SIG-M5 treated with dmso at 0.1 percent for 504 hours (cell line): ENCODE results near the gene STK32A.

Source experiments
- DNase-seq: peaks from one replicate; lab custom pipeline; 2025; ENCODE audit not compliant: unreplicated experiment; lab: John Stamatoyannopoulos, UW

Gene STK32A

GRCh38 chr5:147388184-147389108, 153.6 kb downstream of the STK32A start:
- no peak for DNase-seq

- DNase-seq = no peak
Observed at GRCh38 chr5:147390654-147391225, 155.9 kb downstream of the STK32A start.

GRCh38 chr5:147391781-147392180, 157.0 kb downstream of the STK32A start:
- peak; percentile 73 for DNase-seq

- no peak for DNase-seq
Observed at GRCh38 chr5:147393874-147394672, 159.2 kb downstream of the STK32A start.

GRCh38 chr5:147396070-147396823, 161.4 kb downstream of the STK32A start:
- no peak for DNase-seq

- peak; percentile 44 for DNase-seq
Observed at GRCh38 chr5:147397616-147398015, 162.8 kb downstream of the STK32A start.

- no peak for DNase-seq
Observed at GRCh38 chr5:147398860-147399259, 164.0 kb downstream of the STK32A start.

GRCh38 chr5:147400126-147400809, 165.4 kb downstream of the STK32A start:
- no peak for DNase-seq

GRCh38 chr5:147400881-147401280, 166.1 kb downstream of the STK32A start:
- DNase-seq = no peak

GRCh38 chr5:147403651-147404640, 169.1 kb downstream of the STK32A start:
- DNase-seq = peak; percentile 87

- DNase-seq = no peak
Observed at GRCh38 chr5:147404706-147405105, 169.9 kb downstream of the STK32A start.

GRCh38 chr5:147406636-147407035, 171.8 kb downstream of the STK32A start:
- no peak for DNase-seq

- DNase-seq = no peak
Observed at GRCh38 chr5:147407094-147407681, 172.4 kb downstream of the STK32A start.

- DNase-seq = no peak
Observed at GRCh38 chr5:147408980-147409379, 174.2 kb downstream of the STK32A start.

- DNase-seq = no peak
Observed at GRCh38 chr5:147410496-147411358, 175.9 kb downstream of the STK32A start.

- no peak for DNase-seq
Observed at GRCh38 chr5:147411359-147412319, 176.8 kb downstream of the STK32A start.

GRCh38 chr5:147412561-147412960, 177.7 kb downstream of the STK32A start:
- no peak for DNase-seq
